H1 (cell line): Measurements from ENCODE around the gene LTBP1. TPM values are rescaled to one million over a fixed set of nuclear protein-coding genes. Genes with fewer than 3 reads are reported as not detected.

Source experiments
- CHD2 ChIP-seq: IDR thresholded peaks from 2 replicates; pipeline ENCODE4 v1.6.1; 2012; ENCODE audit warnings: low read length, improper control_type of control experiment
- KDM4A ChIP-seq: IDR thresholded peaks from one replicate; pipeline ENCODE4 v1.7.1; 2012; ENCODE audit warnings: low read depth, mild to moderate bottlenecking, moderate library complexity, low read length, inconsistent platforms; ENCODE audit not compliant: severe bottlenecking
- RXRA ChIP-seq: IDR thresholded peaks from 2 replicates; pipeline ENCODE4 v1.6.1; 2011; ENCODE audit warnings: low read depth, mild to moderate bottlenecking, low read length, moderate library complexity; ENCODE audit not compliant: insufficient read depth
- YY1 ChIP-seq: IDR thresholded peaks from 2 replicates; pipeline ENCODE4 v1.6.1; 2011; ENCODE audit warnings: low read depth, mild to moderate bottlenecking, low read length
- polyA plus RNA-seq, 7 experiments: library from polyadenylated mRNA; depleted of rRNA in 3 of 7; stranded (reverse) in 5 of 7; unstranded in 2 of 7; fragments of >200 nt in 5 of 7; fragments of 200-250 nt in 2 of 7; gene quantifications; 1 replicate in 5 of 7; 2 replicates in 1 of 7; 4 replicates in 1 of 7; pipeline versions ENCODE4 v1.2.1 to v1.2.3, GENCODE V29; 2011 to 2013; ENCODE audit warnings: missing spikeins in 2 of 7, mixed read lengths in 2 of 7
- total RNA-seq: library from RNA; stranded (reverse); fragmentation: NEBNext Ultra II Directional; extraction: Animal tissue kit (Norgen Biotek cat#: 25700); gene quantifications from 2 replicates; pipeline ENCODE4 v1.2.1, GENCODE V29; 2021

The LTBP1 gene
- total and polyA plus RNA-seq, 2 of the 8 experiments (the other 6 are each of a cell fraction or from before 2014, with no cell fraction given): 15.4 to 24.7 TPM

GRCh38 chr2:33100921-33101320 is 154.2 kb downstream of the LTBP1 start (continued):
- no peak for TF ChIP-seq YY1
- no peak for TF ChIP-seq RXRA
- TF ChIP-seq KDM4A: no peak
- no peak for TF ChIP-seq CHD2
